ENCODE measurements around the gene RBM20.

- TF ChIP-seq CTCF (IDR thresholded peaks at IDR 0.05) (no peak), POLR2A (IDR thresholded peaks at IDR 0.05) (no peak)
Measured at GRCh38 chr10:110618230-110618610, 25.9 kb upstream of the RBM20 start.

All from adrenal gland (tissue), 5 donors.